ENCODE results near the gene NPAS3. TPM values are rescaled to one million over a fixed set of nuclear protein-coding genes. Genes with fewer than 3 reads are reported as not detected.

The NPAS3 gene
- total RNA-seq, 2 donors from 2014 or later, result 1.1 to 1.8 TPM

DNA sequence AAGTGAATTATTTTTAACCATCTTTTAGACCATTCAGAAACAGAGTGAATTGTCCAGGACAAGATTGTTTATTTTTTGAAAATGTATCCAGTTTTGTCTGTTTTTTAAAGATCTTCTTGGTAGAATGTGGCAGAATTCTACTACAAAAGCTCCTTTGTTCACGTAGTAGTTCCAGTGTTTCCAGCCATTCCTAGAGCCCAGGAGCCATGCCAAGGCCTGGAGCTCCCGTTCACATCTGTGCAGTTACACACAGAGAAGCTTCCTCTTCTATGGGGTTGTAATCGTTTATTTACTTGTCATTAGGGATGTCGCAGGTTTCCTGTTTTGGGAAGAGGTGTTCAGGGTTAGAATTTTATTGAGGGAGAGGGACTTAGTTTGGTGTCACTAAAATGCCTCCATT lies 409.8 kb downstream of the NPAS3 start:
- TF ChIP-seq POLR2AphosphoS5 (IDR thresholded peaks at IDR 0.05), result no peak
- TF ChIP-seq POLR2A (IDR thresholded peaks at IDR 0.05), result no peak
- TF ChIP-seq, protein P1, sequence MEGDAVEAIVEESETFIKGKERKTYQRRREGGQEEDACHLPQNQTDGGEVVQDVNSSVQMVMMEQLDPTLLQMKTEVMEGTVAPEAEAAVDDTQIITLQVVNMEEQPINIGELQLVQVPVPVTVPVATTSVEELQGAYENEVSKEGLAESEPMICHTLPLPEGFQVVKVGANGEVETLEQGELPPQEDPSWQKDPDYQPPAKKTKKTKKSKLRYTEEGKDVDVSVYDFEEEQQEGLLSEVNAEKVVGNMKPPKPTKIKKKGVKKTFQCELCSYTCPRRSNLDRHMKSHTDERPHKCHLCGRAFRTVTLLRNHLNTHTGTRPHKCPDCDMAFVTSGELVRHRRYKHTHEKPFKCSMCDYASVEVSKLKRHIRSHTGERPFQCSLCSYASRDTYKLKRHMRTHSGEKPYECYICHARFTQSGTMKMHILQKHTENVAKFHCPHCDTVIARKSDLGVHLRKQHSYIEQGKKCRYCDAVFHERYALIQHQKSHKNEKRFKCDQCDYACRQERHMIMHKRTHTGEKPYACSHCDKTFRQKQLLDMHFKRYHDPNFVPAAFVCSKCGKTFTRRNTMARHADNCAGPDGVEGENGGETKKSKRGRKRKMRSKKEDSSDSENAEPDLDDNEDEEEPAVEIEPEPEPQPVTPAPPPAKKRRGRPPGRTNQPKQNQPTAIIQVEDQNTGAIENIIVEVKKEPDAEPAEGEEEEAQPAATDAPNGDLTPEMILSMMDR (IDR thresholded peaks at IDR 0.05), result no peak
- Histone ChIP-seq H3K4me1 (replicated peaks) (no peaks in the 10 kb centered on the region), H3K4me3 (no peak overlapping the region), H3K27me3 (replicated peaks; ENCODE audit: insufficient read depth) (no peaks in the 10 kb centered on the region), H3K27ac (no peak overlapping the region), H3K9me3 (no peaks in the 10 kb centered on the region), H3K36me3 (no peaks in the 10 kb centered on the region)
- DNase-seq (ENCODE audit: low spot score), result no peak
- WGBS, result 55% methylated on average over 4 of the region's 4 CpGs
- intact Hi-C loops (cut with DNase I), result no loop called here

DNA sequence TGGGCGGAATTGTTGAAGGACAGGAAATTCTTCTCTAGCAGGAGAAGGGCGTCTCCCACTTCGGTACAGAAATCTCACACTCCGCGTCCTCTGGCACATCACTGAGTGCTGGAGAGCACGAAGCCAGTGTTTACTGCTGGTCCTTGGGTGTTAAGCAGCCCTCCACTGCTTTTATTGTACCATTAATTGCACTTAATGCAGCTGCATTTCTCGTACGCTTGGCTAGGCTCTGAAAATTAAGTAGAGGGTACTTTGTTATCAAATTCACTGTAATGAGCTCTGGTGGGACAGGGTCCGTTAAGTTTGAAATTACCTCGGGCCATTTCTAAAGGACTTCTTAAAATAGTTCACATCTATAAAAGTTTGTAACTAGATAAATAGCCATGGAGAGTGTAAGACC lies 411.2 kb downstream of the NPAS3 start:
- Histone ChIP-seq H3K9me3 (no peaks in the 10 kb centered on the region), H3K27ac (no peak overlapping the region), H3K36me3 (no peaks in the 10 kb centered on the region), H3K4me1 (replicated peaks) (no peaks in the 10 kb centered on the region), H3K4me3 (no peak overlapping the region), H3K27me3 (replicated peaks; ENCODE audit: insufficient read depth) (no peaks in the 10 kb centered on the region)
- 39% methylated on average over 10 of the region's 10 CpGs for WGBS
- DNase-seq (ENCODE audit: low spot score), result no peak
- no peak for TF ChIP-seq POLR2A (IDR thresholded peaks at IDR 0.05)
- no peak for TF ChIP-seq POLR2AphosphoS5 (IDR thresholded peaks at IDR 0.05)
- TF ChIP-seq, protein P1 (IDR thresholded peaks at IDR 0.05), result no peak
- intact Hi-C loops (cut with DNase I), result no loop called here

DNA sequence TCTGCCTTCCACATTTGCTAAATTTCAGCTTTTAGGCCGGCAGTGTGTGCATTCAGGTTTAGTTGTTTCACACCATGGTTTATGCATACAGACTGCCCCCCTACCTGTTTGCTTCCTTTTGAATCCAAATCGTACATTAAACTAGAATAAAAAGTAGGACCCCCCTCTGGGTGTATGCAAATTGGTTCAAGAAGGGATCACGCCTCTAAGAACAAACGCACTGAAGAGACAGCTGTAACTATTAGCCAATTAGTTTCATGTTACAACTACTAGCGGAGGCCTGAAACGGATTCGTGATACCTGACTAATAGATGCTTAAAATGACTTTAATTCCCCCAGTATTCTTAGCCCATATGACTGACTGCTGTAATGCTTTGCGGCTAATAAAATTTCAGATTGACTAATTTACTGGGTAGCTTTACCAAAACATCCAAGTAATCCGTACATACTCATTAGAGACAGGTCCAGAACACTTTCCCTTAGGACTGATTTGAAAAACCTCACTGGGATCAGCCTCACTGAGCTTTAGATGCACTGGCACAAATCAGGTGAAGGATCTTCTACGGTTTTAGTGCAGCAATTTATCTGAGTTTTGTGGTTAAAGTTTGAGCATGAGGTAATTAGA lies 411.8 kb downstream of the NPAS3 start:
- WGBS, result 82% methylated on average over 10 of the region's 10 CpGs
- H3K36me3 ChIP-seq, result no peaks in the 10 kb centered on the region
- no peaks in the 10 kb centered on the region for H3K27me3 ChIP-seq (replicated peaks; ENCODE audit: insufficient read depth)
- no peaks in the 10 kb centered on the region for H3K4me1 ChIP-seq (replicated peaks)
- no peak for DNase-seq (ENCODE audit: low spot score)
- H3K4me3 ChIP-seq, result no peak overlapping the region
- no peaks in the 10 kb centered on the region for H3K9me3 ChIP-seq
- TF ChIP-seq, protein P1 (IDR thresholded peaks at IDR 0.05), result no peak
- TF ChIP-seq POLR2AphosphoS5 (IDR thresholded peaks at IDR 0.05), result no peak
- no peak for TF ChIP-seq POLR2A (IDR thresholded peaks at IDR 0.05)
- H3K27ac ChIP-seq, result no peak overlapping the region
- intact Hi-C loops (cut with DNase I), result no loop called here

DNA sequence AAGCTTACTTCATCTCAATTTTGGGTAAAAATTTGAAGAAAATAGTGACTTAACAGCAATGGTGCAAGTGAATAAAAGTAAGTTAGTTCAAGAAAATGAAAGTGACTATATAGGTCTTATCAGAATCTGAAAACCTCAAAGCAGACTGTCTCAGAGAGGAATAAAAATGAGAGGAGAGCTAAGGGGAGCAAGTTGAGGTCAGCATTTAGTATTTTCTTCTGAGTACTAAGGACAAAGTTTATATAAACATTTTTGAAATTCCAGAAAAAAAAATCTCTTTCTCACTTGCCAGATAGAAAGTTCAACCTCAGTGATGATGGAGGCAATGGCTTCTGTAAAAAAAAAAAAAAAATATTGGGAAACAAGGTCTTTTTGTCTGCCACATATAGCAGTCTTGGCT lies 414.1 kb downstream of the NPAS3 start:
- TF ChIP-seq POLR2A (IDR thresholded peaks at IDR 0.05), result no peak
- TF ChIP-seq, protein P1 (IDR thresholded peaks at IDR 0.05), result no peak
- no peak for TF ChIP-seq POLR2AphosphoS5 (IDR thresholded peaks at IDR 0.05)
- no peaks in the 10 kb centered on the region for H3K27me3 ChIP-seq (replicated peaks; ENCODE audit: insufficient read depth)
- no peaks in the 10 kb centered on the region for H3K36me3 ChIP-seq
- no peak overlapping the region for H3K27ac ChIP-seq
- no peaks in the 10 kb centered on the region for H3K4me1 ChIP-seq (replicated peaks)
- no peak overlapping the region for H3K4me3 ChIP-seq
- intact Hi-C loops (cut with DNase I), result no loop called here
- H3K9me3 ChIP-seq, result no peaks in the 10 kb centered on the region
- DNase-seq (ENCODE audit: low spot score), result no peak

DNA sequence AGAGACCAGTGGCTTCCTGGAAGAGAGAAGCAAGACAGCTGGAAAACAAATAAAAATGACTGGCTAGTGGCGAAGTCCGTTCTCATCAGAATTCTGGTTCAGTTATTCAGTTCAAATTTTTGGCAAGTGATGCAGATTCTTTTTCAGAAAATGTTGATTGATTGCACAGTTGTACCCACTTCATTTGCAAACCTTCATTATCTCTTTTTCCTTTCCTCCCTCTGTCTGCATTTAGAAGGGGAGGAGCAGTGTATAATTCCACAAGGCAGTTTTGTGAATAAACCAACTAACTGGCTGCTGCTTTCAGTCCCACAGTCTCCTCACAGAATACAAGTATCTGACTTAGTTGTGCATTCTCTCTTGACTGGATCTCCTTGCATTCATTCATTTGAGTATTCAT lies 417.5 kb downstream of the NPAS3 start:
- Histone ChIP-seq H3K27ac (no peak overlapping the region), H3K4me1 (replicated peaks) (no peaks in the 10 kb centered on the region), H3K27me3 (replicated peaks; ENCODE audit: insufficient read depth) (no peaks in the 10 kb centered on the region), H3K36me3 (no peaks in the 10 kb centered on the region), H3K9me3 (no peaks in the 10 kb centered on the region), H3K4me3 (no peak overlapping the region)
- TF ChIP-seq POLR2A (IDR thresholded peaks at IDR 0.05), result no peak
- no peak for TF ChIP-seq POLR2AphosphoS5 (IDR thresholded peaks at IDR 0.05)
- TF ChIP-seq, protein P1 (IDR thresholded peaks at IDR 0.05), result no peak
- DNase-seq (ENCODE audit: low spot score), result no peak
- intact Hi-C loops (cut with DNase I), result no loop called here
- WGBS, result 62% methylated on average over 2 of the region's 2 CpGs
